ENCODE data around the gene KIF2C.

DNA sequence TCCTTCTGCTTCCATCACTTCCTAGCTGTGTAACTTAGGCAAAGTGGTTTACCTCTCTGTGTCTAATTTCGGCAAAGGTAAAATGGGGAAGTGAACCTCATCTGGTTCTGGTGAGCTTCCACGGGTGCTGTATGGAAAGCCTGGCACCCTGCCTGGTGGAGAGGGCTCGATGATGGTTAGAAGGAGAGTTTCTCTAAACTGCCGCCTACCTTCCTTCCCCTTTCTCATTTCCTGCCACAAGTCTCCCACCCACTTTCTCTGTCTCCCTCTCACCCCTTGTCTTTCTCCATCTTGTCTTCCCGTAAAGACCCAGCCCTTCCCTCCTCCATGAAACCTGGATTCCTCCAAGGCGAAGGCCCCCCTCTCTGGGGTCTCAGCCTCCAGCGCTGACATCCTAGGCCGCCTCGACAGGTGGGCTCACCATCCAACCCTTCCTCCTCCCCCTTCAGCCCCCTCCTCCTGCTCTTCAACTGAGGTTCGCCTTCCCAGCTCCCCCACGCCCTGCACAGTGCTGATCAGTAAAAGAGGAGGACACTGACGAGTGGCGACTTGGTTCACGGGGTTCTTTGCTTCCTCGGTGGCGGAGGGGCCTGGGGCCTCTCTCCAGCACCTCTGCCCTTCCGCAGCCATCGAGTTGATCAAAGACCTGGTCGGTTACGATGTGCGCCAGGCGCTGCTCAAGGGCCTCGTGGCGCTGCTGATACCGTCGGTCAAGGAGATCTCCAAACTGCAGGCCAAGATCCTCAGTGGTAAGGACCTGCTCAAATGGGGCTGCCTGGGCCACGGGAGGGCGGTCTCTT, 15.9 kb upstream of the KIF2C start:
- TF ChIP-seq, protein P1, sequence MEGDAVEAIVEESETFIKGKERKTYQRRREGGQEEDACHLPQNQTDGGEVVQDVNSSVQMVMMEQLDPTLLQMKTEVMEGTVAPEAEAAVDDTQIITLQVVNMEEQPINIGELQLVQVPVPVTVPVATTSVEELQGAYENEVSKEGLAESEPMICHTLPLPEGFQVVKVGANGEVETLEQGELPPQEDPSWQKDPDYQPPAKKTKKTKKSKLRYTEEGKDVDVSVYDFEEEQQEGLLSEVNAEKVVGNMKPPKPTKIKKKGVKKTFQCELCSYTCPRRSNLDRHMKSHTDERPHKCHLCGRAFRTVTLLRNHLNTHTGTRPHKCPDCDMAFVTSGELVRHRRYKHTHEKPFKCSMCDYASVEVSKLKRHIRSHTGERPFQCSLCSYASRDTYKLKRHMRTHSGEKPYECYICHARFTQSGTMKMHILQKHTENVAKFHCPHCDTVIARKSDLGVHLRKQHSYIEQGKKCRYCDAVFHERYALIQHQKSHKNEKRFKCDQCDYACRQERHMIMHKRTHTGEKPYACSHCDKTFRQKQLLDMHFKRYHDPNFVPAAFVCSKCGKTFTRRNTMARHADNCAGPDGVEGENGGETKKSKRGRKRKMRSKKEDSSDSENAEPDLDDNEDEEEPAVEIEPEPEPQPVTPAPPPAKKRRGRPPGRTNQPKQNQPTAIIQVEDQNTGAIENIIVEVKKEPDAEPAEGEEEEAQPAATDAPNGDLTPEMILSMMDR (conservative IDR thresholded peaks at IDR 0.05 in 1 of 2, IDR thresholded peaks at IDR 0.05 in 1 of 2; ENCODE audit: extremely low read depth in 1 of 2, insufficient read depth in 1 of 2, low read depth in 1 of 2, low read length in 2 of 2): no peak
- no peak for TF ChIP-seq EZH2 (IDR thresholded peaks at IDR 0.05; ENCODE audit: borderline replicate concordance, low read length)
